HL-60 (cell line): ENCODE data around the gene AGER.

Experiments used
- CTCF ChIP-seq: IDR thresholded peaks from one replicate; pipeline ENCODE4 v1.5.1; 2011; ENCODE audit warnings: low read length, control low read depth, inconsistent platforms; ENCODE audit not compliant: insufficient read depth
- POLR2AphosphoS5 ChIP-seq: IDR thresholded peaks from 2 replicates; pipeline ENCODE4 v1.6.1; 2012; ENCODE audit warnings: low read depth
- REST ChIP-seq: IDR thresholded peaks from 2 replicates; pipeline ENCODE4 v1.6.1; 2012; ENCODE audit warnings: low read depth; ENCODE audit not compliant: insufficient replicate concordance
- SPI1 ChIP-seq: IDR thresholded peaks from 2 replicates; pipeline ENCODE4 v1.6.1; 2012; ENCODE audit warnings: low read depth, mild to moderate bottlenecking, borderline replicate concordance

DNA sequence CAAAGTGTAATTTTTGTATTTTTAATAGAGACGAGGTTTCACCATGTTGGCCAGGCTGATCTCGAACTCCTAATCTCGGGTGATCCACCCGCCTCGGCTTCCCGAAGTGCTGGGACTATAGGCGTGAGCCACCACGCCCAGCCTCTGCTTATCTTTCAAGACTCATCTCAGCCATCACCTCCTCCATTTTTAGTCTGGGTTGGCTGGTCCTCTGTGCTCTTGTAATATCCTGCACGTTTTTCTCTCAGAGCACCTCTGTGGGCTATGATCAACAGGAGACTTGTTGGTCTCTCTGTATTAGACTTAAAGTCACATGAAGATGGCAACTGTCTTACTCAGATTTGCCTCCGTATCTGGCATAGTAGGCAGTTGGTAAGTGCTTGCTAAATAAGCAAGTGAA lies 32.2 kb upstream of the AGER start:
- TF ChIP-seq CTCF (no peak), SPI1 (no peak), POLR2AphosphoS5 (no peak), REST (no peak)
